SK-N-SH (cell line): ENCODE data around the gene RNF40.

Source experiments
- CHD2 ChIP-seq: fragments of 150-350 bp; IDR thresholded peaks from 2 replicates; pipeline ENCODE4 v1.6.1; 2018; ENCODE audit warnings: low read length; ENCODE audit not compliant: partially characterized antibody
- GABPA ChIP-seq: IDR thresholded peaks from 2 replicates; pipeline ENCODE4 v1.4.0; 2012; ENCODE audit warnings: low read depth, mild to moderate bottlenecking
- MAX ChIP-seq: IDR thresholded peaks from 2 replicates; pipeline ENCODE4 v1.4.0; 2012; ENCODE audit warnings: low read depth
- POLR2AphosphoS5 ChIP-seq: IDR thresholded peaks from 2 replicates; pipeline ENCODE4 v1.6.1; 2012; ENCODE audit warnings: low read depth, low read length
- RAD21 ChIP-seq: IDR thresholded peaks from 2 replicates; pipeline ENCODE4 v1.6.1; 2012; ENCODE audit warnings: mild to moderate bottlenecking, low read length
- TF ChIP-seq, protein P1 (sequence below): fragments of 200-600 bp; sonication (generic); IDR thresholded peaks from 2 replicates; pipeline ENCODE4 v1.6.1; 2017; ENCODE audit warnings: antibody characterized with exemption, mild to moderate bottlenecking, moderate library complexity
- TF ChIP-seq, protein P2 (sequence below): IDR thresholded peaks from 2 replicates; pipeline ENCODE4 v1.6.1; 2012; ENCODE audit warnings: mild to moderate bottlenecking, low read depth, low read length, moderate library complexity

GRCh38 chr16:30757316-30757715 lies 4.8 kb upstream of the RNF40 start:
- TF ChIP-seq POLR2AphosphoS5 (no peak), MAX (no peak), RAD21 (no peak), GABPA (no peak), CHD2 (no peak)
- TF ChIP-seq, protein P1, sequence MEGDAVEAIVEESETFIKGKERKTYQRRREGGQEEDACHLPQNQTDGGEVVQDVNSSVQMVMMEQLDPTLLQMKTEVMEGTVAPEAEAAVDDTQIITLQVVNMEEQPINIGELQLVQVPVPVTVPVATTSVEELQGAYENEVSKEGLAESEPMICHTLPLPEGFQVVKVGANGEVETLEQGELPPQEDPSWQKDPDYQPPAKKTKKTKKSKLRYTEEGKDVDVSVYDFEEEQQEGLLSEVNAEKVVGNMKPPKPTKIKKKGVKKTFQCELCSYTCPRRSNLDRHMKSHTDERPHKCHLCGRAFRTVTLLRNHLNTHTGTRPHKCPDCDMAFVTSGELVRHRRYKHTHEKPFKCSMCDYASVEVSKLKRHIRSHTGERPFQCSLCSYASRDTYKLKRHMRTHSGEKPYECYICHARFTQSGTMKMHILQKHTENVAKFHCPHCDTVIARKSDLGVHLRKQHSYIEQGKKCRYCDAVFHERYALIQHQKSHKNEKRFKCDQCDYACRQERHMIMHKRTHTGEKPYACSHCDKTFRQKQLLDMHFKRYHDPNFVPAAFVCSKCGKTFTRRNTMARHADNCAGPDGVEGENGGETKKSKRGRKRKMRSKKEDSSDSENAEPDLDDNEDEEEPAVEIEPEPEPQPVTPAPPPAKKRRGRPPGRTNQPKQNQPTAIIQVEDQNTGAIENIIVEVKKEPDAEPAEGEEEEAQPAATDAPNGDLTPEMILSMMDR: no peak
- TF ChIP-seq, protein P2, sequence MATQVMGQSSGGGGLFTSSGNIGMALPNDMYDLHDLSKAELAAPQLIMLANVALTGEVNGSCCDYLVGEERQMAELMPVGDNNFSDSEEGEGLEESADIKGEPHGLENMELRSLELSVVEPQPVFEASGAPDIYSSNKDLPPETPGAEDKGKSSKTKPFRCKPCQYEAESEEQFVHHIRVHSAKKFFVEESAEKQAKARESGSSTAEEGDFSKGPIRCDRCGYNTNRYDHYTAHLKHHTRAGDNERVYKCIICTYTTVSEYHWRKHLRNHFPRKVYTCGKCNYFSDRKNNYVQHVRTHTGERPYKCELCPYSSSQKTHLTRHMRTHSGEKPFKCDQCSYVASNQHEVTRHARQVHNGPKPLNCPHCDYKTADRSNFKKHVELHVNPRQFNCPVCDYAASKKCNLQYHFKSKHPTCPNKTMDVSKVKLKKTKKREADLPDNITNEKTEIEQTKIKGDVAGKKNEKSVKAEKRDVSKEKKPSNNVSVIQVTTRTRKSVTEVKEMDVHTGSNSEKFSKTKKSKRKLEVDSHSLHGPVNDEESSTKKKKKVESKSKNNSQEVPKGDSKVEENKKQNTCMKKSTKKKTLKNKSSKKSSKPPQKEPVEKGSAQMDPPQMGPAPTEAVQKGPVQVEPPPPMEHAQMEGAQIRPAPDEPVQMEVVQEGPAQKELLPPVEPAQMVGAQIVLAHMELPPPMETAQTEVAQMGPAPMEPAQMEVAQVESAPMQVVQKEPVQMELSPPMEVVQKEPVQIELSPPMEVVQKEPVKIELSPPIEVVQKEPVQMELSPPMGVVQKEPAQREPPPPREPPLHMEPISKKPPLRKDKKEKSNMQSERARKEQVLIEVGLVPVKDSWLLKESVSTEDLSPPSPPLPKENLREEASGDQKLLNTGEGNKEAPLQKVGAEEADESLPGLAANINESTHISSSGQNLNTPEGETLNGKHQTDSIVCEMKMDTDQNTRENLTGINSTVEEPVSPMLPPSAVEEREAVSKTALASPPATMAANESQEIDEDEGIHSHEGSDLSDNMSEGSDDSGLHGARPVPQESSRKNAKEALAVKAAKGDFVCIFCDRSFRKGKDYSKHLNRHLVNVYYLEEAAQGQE: no peak
